ENCODE results near the gene RNASEH2B.
A peak's percentile ranks its signal among the peaks of the same experiment; 100 is the strongest.

The RNASEH2B gene

DNA sequence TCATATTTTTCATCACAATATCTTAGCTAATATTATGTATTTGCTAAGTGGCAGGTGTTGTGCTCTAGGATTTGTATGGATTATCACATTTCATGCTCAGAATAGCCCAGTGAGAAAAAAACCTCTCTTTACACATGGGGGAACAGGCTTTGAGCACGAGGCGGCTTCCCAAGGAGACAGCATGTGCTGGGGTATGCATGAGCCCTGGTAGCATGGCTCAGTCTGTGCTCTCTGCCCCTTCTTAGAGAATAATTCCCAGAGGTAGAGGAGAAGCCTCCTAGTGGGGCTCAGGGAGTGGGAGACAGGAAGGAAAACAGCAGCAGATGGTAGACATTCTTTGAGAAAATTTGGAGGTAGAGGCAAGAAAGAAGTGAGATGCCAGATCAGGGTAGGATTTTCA, 31.6 kb downstream of the RNASEH2B start:
- no peak for DNase-seq (ENCODE audit: low spot score)

DNA sequence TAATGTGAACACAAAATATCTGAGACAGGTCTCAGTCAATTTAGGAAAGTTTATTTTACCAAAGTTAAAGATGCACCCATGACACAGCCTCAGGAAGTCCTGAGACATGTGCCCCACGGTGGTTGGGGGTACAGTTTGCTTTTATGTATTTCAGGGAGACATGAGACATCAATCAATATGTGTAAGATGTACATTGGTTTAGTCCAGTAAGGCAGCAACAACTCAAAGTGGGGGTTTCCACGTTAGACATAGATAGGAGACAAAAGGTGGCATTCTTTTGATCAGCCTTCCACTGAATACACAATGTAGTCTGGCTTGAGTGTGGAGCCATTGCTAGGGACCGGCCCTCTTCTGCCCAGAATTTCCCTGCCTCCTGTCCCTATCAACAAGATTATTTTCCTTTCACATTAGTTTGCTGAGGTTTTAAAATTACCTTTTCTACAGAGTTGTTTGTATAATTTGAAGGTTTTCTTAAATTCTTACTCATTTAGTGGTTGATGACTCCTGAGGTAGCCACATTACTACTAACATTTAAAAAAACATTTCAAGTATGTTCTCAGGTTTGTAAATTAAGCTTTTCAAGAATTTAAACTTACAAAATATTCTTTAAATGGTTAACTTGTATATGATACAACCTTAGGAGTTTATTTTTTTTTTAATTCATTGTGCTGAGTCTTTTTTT, 33.2 kb downstream of the RNASEH2B start:
- no peak for DNase-seq (ENCODE audit: low spot score)

DNA sequence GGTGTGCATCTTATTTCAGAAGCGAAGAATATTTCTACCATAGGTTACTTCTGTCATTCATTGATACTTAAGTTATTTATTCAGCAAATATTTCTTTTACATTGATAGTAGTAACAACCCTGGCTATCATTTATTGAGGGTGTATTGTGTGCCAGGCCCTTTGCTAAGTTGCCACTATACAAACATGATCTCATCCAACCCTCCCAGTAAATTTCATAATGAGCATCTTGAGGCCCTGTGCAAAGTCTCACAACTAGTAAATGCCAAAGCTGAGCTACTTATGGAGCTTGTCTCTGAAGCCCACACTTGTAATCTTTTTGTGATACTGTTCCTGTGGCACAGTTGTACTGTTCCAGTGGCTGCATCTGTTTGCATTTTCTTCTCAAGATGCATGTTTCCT, 36.1 kb downstream of the RNASEH2B start:
- DNase-seq (ENCODE audit: low spot score): no peak

DNA sequence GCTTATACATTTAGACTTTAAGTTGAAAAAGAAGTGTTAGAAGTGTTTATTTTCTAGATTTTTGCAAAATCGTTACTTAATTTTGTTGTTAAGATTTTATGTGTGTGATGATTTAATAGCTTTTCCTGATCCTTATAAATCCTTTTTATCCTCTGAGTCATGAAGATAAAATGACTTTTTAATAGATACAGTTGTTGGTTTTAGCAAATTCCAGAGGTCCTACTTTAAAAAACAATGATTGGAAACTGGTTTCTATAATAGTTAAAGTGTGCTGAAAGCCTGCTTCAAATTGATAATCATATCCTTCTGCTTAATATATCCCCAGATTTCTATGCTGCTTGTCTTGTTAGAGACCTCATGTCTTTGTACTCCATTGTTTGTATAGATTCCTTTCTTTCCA, 39.0 kb downstream of the RNASEH2B start:
- DNase-seq (ENCODE audit: low spot score): no peak

DNA sequence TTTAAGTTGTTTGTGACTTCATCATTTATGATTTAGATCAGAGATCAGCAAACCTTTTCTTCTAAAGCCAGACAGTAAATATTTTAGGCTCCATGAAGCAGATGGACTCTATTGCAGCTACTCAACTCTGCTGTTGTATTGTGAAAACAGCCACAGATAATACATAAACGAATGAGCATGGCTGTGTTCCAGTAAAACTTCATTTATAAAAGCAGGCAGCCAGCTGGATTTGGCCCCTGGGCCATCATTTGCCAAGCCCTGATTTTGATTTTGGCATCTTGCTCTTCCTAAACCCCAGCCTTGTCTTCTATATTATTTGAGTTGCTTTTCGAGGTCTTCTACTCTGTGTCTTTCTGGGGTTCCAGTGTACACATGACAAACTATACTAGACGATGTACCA, 41.3 kb downstream of the RNASEH2B start:
- no peak for DNase-seq (ENCODE audit: low spot score)

DNA sequence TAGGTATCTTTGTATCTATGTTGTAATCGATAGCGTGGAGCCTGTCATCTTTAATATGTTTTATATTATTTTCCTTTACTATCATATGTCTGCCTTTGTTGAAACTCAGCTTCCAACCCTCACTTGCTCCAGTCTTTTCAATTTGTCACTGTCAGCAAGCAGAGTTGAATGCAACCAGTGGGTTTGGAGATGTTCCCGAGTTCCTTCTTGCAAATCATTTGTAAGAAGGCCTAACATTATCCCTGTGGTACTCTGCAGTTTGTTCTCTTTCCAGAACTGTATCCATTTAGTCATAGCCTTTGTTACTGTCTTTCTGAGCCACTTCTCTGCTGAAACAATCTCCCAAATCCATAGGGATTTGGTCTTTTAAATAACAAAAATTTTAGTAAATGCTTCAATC, 41.8 kb downstream of the RNASEH2B start:
- no peak for DNase-seq (ENCODE audit: low spot score)

DNA sequence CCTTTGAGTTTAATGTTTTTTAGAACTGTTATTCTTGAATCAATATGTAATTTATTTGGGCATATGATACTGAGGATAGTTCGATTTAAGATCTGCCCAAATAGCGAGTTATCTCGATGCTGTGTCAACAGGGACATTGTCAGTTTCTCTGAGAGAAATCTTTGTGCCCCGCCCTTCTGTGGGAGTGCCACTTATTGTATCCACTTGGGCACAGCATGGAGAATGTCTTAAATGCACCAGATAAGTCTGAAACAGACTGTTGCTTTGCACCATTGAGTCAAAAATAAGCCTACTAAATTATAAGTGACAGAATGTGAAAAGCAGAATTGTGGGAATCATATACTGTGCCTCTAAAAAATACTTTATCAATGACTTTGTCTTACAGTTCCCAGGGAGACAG, 45.6 kb downstream of the RNASEH2B start:
- DNase-seq (ENCODE audit: low spot score): no peak

DNA sequence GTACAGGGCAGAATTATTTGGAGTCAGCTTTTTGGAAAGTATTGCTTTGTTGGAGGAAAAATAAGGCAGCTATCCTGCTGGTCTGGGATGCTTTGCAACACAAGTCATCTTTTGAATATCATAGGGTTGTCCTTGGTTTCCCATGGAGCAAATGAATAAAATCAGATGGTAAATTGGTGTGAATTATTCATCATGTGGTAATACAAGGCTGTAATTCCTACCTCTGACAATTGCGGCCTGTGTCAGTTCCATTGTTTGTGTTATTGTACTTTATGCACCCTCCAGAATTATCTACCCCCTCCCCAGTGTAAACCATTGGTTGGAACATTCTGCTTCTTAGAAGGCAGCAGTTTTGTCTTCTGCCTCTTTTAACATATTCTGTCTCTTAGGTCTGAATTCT, 46.2 kb downstream of the RNASEH2B start:
- no peak for DNase-seq (ENCODE audit: low spot score)

DNA sequence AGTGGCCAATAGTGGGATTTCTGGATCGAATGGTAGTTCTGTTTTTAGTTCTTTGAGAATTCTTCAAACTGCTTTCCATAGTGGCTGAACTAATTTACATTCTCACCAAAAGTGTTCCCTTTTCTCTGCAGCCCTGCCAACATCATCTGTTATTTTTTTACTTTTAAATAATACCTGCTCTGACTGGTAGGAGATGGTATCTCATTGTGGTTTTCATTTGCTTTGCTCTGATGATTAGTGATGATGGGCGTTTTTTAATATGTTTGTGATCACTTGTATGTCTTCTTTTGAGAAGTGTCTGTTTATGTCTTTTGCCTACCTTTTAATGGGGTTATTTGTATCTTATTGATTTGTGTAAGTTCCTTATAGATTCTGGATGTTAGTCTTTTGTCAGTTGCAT, 48.0 kb downstream of the RNASEH2B start:
- no peak for DNase-seq (ENCODE audit: low spot score)

DNA sequence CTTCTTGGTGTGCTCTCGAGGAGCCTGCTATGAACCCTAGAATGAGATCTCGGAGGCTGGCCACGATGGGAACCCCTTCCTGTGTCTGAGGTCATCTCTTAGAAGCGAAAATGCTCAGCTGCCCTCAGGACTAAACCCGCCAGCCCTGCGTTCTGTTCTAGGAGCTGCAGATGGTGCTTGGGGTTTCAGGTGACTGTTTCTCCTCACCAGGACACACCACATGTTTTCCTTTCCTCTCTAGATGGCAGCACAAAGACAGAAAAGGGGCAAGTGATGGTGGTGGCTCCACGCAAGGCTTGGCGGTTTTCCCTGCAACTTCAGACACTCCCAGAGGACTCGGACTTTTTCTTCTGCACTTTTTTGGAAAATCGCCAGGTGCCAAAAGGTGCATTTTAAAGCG, 60.1 kb downstream of the RNASEH2B start:
- no peak for DNase-seq (ENCODE audit: low spot score)

DNA sequence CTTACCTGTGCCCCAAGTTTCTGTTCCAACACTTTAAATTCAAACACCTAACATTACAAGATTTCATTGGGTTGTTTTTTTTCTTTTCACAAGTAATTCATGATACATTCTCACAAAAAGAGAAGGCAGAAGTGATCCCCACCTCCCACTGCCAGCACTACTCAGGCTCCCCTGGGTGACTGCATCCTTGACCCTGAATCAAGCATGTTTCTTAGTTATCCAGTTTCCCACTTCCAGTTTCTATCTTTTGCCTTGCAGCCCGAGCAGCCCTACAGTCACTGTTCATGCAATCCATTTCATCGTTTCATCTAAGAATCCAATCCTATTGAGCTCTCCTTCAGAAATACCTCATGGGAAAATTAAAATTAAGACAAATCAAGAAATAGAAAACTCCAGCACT, 61.4 kb downstream of the RNASEH2B start:
- DNase-seq (ENCODE audit: low spot score): no peak

DNA sequence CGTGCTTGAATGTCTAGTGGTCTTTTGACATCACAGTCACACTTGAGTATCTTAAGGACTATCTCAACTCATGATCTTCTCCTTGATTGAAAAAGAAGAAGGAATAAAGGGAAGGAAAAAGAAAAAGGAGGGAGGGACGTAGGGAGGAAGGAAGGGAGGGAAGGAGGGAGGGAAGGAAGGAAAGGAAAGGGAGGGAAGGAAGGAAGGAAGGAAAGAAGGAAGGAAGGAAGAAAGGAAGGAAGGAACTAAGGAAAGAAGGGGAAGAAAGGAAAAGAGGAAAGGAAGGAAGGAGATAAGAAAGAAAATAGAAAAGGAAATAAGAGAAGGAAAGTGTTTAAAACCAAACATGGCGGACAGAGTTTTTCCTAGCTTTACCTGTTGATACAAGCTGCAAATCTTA, 64.7 kb downstream of the RNASEH2B start:
- DNase-seq (ENCODE audit: low spot score): no peak

DNA sequence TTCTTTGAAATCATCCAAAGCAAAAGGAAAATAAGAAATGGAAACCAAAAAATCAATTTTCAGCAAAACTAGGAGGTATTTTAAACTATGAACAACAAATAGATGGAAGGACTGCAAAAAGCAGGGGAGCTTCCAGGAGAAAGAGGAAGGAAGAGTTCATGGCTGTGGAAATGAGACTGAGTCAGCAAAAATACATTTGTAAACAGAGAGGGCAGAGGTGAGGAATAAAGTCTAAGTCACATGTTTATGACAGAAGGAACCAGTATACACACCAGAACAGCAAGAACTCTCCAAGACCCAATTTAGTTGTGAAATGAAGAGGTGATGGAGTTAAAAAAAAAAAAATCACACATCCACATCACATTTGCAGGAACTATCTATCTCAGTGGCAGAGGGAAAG, 69.6 kb downstream of the RNASEH2B start:
- DNase-seq (ENCODE audit: low spot score): no peak

DNA sequence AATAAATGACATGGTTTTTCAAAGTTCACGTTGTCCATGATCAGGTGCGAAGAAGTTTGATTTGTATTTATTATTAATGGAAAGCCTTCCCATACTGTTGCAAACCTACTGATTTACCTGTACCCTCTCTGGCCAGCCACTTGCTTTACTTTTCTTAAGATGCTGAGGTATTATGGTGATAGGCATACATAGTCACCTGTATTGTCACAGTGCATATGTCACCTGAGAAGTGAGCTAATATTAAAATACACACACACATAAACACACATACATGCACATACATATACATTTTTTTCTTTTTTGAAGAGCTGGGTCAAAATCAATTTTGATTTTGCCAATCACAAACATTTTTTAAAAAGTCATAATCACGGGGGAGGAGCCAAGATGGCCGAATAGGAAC, 72.1 kb downstream of the RNASEH2B start:
- DNase-seq (ENCODE audit: low spot score): no peak

DNA sequence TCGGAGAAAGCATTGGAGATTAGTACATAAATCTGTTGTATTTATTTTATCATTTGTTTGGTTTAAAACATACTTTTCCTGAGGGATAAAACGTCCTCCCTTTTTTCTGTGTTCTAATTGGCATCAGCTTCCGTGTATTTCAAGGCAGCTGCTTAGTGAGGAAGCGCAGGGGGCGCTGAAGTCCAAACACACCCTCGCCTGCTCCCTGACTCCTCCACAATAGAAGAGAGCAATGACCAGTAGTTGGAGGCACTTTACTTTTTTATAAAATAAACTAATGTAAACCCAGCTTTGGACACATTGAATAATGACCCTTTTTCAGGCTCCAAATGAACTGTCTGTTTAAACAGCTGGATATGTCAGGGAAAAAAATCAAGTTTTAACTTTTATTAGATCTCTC, 79.9 kb downstream of the RNASEH2B start:
- no peak for DNase-seq (ENCODE audit: low spot score)

DNA sequence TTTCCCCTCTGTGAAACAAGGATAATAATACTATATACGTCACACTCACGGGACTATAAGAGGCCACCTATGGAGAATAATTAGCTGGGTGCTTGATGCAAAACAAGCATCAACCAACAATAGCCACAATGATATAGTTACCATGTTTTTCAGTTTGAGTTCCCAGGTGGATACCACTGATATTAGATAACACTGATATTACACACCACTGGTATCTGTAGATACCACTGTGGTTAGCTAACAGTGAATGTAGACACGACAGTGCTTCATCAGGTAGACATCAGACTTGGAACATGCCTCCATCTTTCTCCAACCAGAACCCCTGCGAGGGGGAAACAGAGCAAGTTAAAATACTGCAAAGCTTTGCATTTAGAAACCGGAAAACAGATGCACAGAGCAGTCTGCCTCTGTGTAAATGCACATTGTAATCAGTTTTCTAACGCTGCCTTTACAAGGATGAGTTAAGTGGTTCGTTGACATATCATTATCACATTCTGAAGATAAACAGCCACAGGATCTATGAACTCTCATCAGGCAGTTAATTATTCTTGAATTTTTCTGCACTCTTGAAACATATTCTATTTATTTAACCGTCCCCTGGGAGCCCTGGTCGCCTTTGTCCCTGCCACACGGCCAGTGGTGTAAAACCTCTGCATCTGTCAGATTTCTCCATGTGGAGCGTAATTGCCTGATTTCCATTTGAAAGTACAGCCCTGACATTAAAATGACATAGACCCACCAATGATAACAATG, 80.7 kb downstream of the RNASEH2B start:
- no peak for DNase-seq (ENCODE audit: low spot score)

DNA sequence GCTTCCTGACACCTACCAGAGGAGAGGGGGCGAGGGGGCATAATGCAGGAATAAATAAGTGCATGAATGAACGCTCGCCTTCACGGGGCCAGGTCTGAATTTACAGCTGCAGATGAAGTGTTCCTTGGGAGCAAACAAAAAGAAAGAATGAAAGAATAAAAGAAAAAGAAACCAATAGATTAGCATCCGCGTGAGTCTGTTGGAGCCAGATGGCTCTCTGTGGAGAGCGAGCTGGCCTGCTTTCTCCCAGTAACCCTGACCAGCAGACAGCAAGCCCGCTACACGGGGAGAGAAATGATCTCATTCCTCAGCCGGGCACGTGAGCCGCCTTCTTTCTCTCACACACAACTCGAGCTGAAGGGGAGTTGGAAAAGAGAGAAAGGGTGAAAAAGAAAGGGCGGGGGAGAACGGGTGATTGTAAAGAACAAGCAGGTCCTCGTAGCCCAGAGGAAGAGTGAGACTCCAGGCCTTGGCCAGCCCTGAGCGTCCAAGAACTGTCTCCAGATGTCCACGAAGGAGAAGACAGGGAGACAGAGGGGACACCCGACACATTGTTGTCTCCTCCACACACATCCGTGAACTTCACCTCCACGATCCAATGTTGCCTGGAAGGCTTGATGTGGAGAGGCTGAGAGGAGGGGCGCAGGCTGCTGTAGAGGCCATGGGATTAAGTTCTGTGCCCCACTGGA, 81.4 kb downstream of the RNASEH2B start:
- DNase-seq (ENCODE audit: low spot score): no peak

DNA sequence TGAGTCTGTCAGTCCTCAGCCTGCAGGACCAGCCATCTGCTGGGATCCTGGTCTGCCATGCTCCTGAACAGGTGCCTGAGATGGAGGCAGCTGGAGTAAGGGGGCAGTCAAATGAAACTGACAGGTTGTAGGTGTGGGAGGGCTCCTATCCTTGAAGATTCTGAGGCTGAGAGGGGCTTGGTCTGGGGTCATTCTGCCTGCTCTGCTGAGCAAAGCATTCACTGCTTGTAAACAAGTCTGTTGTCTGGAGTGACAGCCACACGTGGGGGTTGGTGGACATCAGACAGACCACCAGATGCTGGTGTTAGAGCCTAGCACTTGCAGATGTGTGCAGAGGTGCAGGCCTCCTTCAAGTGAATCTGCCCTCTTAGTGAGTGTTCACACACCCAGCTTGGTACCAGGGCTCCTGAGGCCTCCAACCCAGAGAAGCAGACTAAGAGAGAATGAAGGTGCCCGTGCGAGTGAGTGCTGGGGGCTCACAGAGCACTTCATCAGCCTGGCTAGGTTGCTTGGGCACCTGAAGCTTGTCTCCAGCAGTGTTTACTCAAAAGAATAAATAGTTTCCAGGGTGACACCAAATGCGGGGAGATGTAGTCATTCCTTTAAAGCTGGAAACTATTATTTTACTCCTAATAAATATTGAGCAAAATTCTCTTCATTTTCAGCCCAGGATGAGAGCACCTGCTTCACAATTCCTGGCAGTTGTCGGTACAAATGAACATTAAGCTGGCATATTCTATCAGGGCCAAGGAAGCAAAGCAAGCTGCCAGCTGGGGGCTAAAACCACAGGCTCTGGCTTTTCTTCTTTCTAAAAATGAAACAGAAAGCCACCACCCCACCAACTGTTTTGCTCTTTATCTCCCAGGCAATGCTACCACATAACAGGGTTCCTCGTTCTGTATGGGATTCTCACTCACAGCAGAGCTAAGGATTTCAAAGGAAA, 82.3 kb downstream of the RNASEH2B start:
- DNase-seq (ENCODE audit: low spot score): peak; percentile 58

DNA sequence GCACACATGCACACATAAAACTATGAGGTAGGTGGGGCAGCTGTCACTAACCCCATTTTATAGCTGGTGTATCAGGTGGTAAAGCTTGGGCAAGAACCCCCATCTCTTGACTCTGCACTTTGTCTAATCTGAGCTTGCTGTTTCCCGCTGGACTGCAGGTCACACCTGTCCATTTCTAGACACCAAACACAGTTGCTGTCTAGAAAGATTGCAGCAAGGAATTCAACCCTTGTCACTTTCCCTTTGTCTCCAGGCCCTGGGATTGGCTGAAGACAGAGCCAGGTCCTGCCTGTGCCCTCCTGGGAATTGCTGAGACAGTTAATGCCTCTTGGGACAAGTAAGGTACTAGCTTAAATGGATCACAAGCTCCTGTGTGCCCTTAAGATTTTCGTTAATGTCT, 83.8 kb downstream of the RNASEH2B start:
- DNase-seq (ENCODE audit: low spot score): no peak

DNA sequence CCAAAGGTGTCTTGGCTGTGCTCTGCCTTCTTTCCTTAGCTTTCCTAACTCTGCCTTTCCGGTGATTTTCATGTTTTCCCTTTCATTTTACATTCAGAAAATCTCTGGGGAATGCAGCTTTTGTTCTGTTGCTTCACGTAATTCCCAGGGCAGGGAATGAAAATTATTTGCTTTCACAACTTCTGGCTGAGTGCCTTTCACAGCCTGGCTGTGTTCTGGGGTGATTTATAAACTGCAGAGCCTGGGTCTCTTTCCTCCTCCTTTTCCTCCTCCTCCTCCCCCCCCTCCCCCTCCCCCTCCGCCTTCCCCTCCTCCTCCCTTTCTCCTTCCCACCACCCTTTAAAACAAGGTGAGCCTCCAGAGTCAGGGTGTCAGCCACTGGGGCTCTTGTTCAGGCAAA, 84.3 kb downstream of the RNASEH2B start:
- no peak for DNase-seq (ENCODE audit: low spot score)

DNA sequence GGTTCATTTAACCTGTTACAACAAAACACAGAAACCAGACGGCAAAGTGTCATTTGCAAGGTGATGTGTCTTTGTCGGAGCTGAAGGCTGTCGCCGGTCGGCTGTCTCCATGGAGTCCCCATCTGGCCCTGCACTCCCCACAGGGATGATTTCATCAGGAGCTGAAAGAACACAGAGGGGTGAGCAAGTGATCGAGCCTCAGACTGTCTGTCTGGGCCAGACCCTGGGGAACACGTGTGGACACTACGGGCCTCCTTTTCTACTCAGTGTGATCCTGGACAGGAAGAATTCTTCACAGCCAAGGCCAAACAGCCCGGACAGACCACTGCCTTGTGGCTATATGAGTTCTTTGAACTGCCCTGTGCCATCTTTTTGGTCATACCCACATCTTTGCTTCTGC, 85.1 kb downstream of the RNASEH2B start:
- DNase-seq (ENCODE audit: low spot score): no peak

DNA sequence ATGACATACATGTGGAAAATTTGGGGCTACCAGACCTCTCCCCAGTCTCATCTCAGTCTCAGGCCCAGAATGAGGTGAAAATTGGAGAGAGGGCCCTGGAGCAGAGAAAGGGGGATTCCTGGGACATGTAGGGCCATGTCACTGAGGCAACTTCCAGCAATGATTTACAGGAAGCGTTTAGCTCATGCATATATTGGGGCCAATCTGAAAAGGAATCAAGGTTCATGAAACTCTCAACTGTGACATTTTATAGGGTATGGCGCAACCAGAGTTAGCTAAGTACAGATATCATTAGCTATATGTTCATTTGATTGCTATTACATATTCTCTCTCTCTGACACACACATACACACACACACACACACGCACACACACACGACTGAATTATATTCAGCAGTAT, 86.3 kb downstream of the RNASEH2B start:
- no peak for DNase-seq (ENCODE audit: low spot score)
